HepG2 (cell line): ENCODE results near the gene SPAG8. TPM values are rescaled to one million over a fixed set of nuclear protein-coding genes. Genes with fewer than 3 reads are reported as not detected.

Experiments
- ATAC-seq: fragments of 200-7000 bp; cut with Tn5 transposase; 3 replicates; pipeline ENCODE4 v1.9.1; 2020; ENCODE audit warnings: mild to moderate bottlenecking, moderate library complexity
- BruUV-seq: library from RNA; stranded (reverse); fragments of 400-500 nt; replicated peaks from 2 replicates; lab custom pipeline; 2021; lab: Mats Ljungman, UMichigan
- CTCF ChIA-PET: fragments of 300-600 bp; formaldehyde crosslinking; extraction: SDS; loops from one replicate; lab custom pipeline; 2021; ENCODE audit warnings: low total read pairs, inconsistent platforms, low intra/inter-chr PET ratio; lab: Yijun Ruan, JAX
- POLR2A ChIA-PET: fragments of 350-600 bp; sonication (Branson Sonifier 250); formaldehyde crosslinking; loops from one replicate; lab custom pipeline; 2020; ENCODE audit warnings: antibody characterized with exemption, inconsistent platforms; lab: Yijun Ruan, JAX
- DNase-seq: peaks from one replicate; pipeline ENCODE4 v3.0.0-alpha.2; 2015; ENCODE audit warnings: low spot score
- FAIRE-seq: peaks from 3 replicates; lab custom pipeline; 2011; peaks lifted over from hg19 to GRCh38; lab: Jason Lieb, UNC
- H2AFZ ChIP-seq: one replicate; pipeline ENCODE4 v1.6.1; 2011; ENCODE audit warnings: low read length, inconsistent platforms
- H3K27ac ChIP-seq: fragments of 300-600 bp; 3 replicates; pipeline ENCODE4 v1.8.0; 2011; ENCODE audit warnings: mixed run types, mild to moderate bottlenecking, mixed read lengths, low read length, inconsistent platforms; ENCODE audit not compliant: insufficient read depth; ENCODE audit errors: extremely low read length
- H3K27me3 ChIP-seq, 2 experiments: fragments of 200-600 bp in 1 of 2; 2 replicates in 1 of 2; 3 replicates in 1 of 2; pipeline versions ENCODE4 v1.6.0 to v1.8.0; 2011; ENCODE audit warnings: low read length in 2 of 2, mild to moderate bottlenecking in 2 of 2, moderate library complexity in 2 of 2, inconsistent platforms in 1 of 2; ENCODE audit not compliant: insufficient read depth in 2 of 2, control insufficient read depth in 1 of 2
- H3K36me3 ChIP-seq, 2 experiments: fragments of 200-600 bp in 1 of 2; replicated peaks in 1 of 2; 2 replicates in 1 of 2; 3 replicates in 1 of 2; pipeline versions ENCODE4 v1.5.1 to v1.8.0; 2011; ENCODE audit warnings: low read length in 2 of 2, inconsistent platforms in 1 of 2; ENCODE audit not compliant: insufficient read depth in 2 of 2, control insufficient read depth in 1 of 2
- H3K4me1 ChIP-seq: 2 replicates; pipeline ENCODE4 v1.5.1; 2012; ENCODE audit warnings: low read length, inconsistent platforms; ENCODE audit not compliant: insufficient read depth
- H3K4me2 ChIP-seq: 2 replicates; pipeline ENCODE4 v1.6.0; 2011; ENCODE audit warnings: low read depth, low read length, inconsistent platforms
- H3K4me3 ChIP-seq, 3 experiments: fragments of 200-600 bp in 1 of 3; sonication (generic), shearing (Covaris generic) in 1 of 3; replicated peaks in 1 of 3; 2 replicates each; pipeline ENCODE4 v1.5.1; 2011 to 2016; ENCODE audit warnings: low read length in 3 of 3, inconsistent platforms in 2 of 3, low read depth in 2 of 3, mild to moderate bottlenecking in 2 of 3, control low read depth in 1 of 3, mixed read lengths in 1 of 3; ENCODE audit not compliant: insufficient read depth in 1 of 3
- H3K79me2 ChIP-seq: one replicate; pipeline ENCODE4 v1.6.1; 2011; ENCODE audit warnings: low read length, inconsistent platforms; ENCODE audit not compliant: insufficient read depth
- H3K9ac ChIP-seq: 2 replicates; pipeline ENCODE4 v1.6.0; 2011; ENCODE audit warnings: mild to moderate bottlenecking, low read depth, low read length, inconsistent platforms; ENCODE audit not compliant: insufficient read depth
- H3K9me3 ChIP-seq: 2 replicates; pipeline ENCODE4 v1.5.1; 2012; ENCODE audit warnings: mild to moderate bottlenecking, low read length
- H4K20me1 ChIP-seq: 2 replicates; pipeline ENCODE4 v1.6.0; 2011; ENCODE audit warnings: inconsistent platforms, mild to moderate bottlenecking, low read length, moderate library complexity; ENCODE audit not compliant: insufficient read depth
- HMGA1 ChIP-seq: sonication (generic); formaldehyde crosslinking; conservative IDR thresholded peaks from 2 replicates; pipeline ENCODE4 v1.4.0; 2020; ENCODE audit warnings: missing genetic modification reagents
- JUN ChIP-seq: sonication (generic); formaldehyde crosslinking; IDR thresholded peaks from 2 replicates; pipeline ENCODE4 v1.4.0; 2020; ENCODE audit warnings: mild to moderate bottlenecking, missing genetic modification reagents
- LRRFIP1 ChIP-seq: sonication (generic); formaldehyde crosslinking; conservative IDR thresholded peaks from 2 replicates; pipeline ENCODE4 v1.4.0; 2020; ENCODE audit warnings: missing genetic modification reagents
- NFYC ChIP-seq: IDR thresholded peaks from 2 replicates; pipeline ENCODE4 v1.6.1; 2016; ENCODE audit warnings: missing genetic modification reagents, missing compliant biosample characterization
- SYNCRIP ChIP-seq: fragments of 200-400 bp; formaldehyde crosslinking; IDR thresholded peaks from 2 replicates; pipeline ENCODE4 v1.6.1; 2018; ENCODE audit warnings: mild to moderate bottlenecking, low read depth, low read length; ENCODE audit not compliant: insufficient read depth
- WGBS: methylation state at CpG from one replicate; pipeline ENCODE4 v1.1.6; 2017; ENCODE audit warnings: low lambda C conversion rate; 5-methylcytosine and 5-hydroxymethylcytosine counted together
- in situ Hi-C: cut with HindIII; loops from 2 replicates; pipeline ENCODE4 v1.10.0; 2017; ENCODE audit warnings: low pct_unique_long_range_greater_than_20kb; ENCODE audit not compliant: extremely low pct_ligation_motif_present
- intact Hi-C: fragments of 100-400 bp; cut with micrococcal nuclease; formaldehyde crosslinking; loops from one replicate; pipeline ENCODE4 v1.10.0; 2022; ENCODE audit not compliant: unreplicated experiment
- polyA plus RNA-seq, 8 experiments: library from polyadenylated mRNA; depleted of rRNA in 3 of 8; stranded (reverse) in 7 of 8; unstranded in 1 of 8; fragments of >200 nt; fragmentation: Illumina TruSeq in 4 of 8; extraction: Trizol in 4 of 8; gene quantifications; 2 replicates each; pipeline versions ENCODE4 v1.2.1 to v1.2.3, GENCODE V29; 2011 to 2016; ENCODE audit warnings: low read depth in 4 of 8, missing spikeins in 1 of 8, mixed read lengths in 1 of 8; ENCODE audit not compliant: insufficient read depth in 1 of 8
- total RNA-seq, 5 experiments: library from RNA; depleted of rRNA; stranded (reverse); fragments of >200 nt; fragmentation: Illumina TruSeq; extraction: Trizol; gene quantifications; 2 replicates each; pipeline ENCODE4 v1.2.3, GENCODE V29; 2016; ENCODE audit warnings: low read depth in 1 of 5

SPAG8 gene
- total and polyA plus RNA-seq, 2 of the 13 experiments (the other 11 are each of a cell fraction or from before 2014, with no cell fraction given) = 0.18 to 0.27 TPM

- Histone ChIP-seq H2AFZ (no peak overlapping the region), H4K20me1 (no peaks in the 10 kb centered on the region), H3K79me2 (no peaks in the 10 kb centered on the region), H3K9ac (no peak overlapping the region), H3K4me2 (no peak overlapping the region), H3K9me3 (no peaks in the 10 kb centered on the region), H3K36me3 (no peaks in the 10 kb centered on the region), H3K27me3 (no peaks in the 10 kb centered on the region), H3K4me1 (peaks cover 35% of the 10 kb centered on the region), H3K4me3 (no peak overlapping the region), H3K27ac (no peak overlapping the region)
- no peak for FAIRE-seq
- BruUV-seq = no TSS peak
- POLR2A ChIA-PET = no interaction called here
- TF ChIP-seq JUN (no peak), LRRFIP1 (CRISPR knock-in tag) (no peak), HMGA1 (no peak), SYNCRIP (no peak), NFYC (CRISPR knock-in tag) (no peak)
- in situ Hi-C loops (loop anchor here (5.0 kb wide), 1 partner anchor 55 kb away; no protein-coding TSS in a partner anchor), intact Hi-C loops (loop anchor here (2.0 to 5.0 kb wide), 2 partner anchors 37 to 95 kb away; partner anchors contain the start of genes CREB3, NPR2 and TLN1)
- no peak for DNase-seq
- CTCF ChIA-PET = no interaction called here
- ATAC-seq = no peak
- 76% methylated on average over 3 of the region's 3 CpGs for WGBS
These were observed 15.4 kb upstream of the SPAG8 start for GRCh38 chr9:35827486-35827885.
